Loucy (cell line): ENCODE results near the gene NFYA.

Source experiments
- H2AFZ ChIP-seq: fragments of 200-600 bp; sonication (generic); 2 replicates; pipeline ENCODE4 v1.6.0; 2016; ENCODE audit warnings: antibody characterized with exemption, mild to moderate bottlenecking, low read length, moderate library complexity
- H3F3A ChIP-seq: fragments of 200-600 bp; 2 replicates; pipeline ENCODE4 v1.6.0; 2016; ENCODE audit warnings: antibody characterized with exemption, low read depth, mild to moderate bottlenecking
- H3K27me3 ChIP-seq: fragments of 200-600 bp; sonication (generic); 2 replicates; pipeline ENCODE4 v1.6.1; 2014; ENCODE audit warnings: low read length, mild to moderate bottlenecking; ENCODE audit not compliant: insufficient read depth, poor library complexity, severe bottlenecking
- H3K36me3 ChIP-seq: fragments of 200-600 bp; sonication (generic); 2 replicates; pipeline ENCODE4 v1.6.1; 2016; ENCODE audit warnings: low read length; ENCODE audit not compliant: insufficient read depth
- H3K4me1 ChIP-seq: fragments of 200-600 bp; sonication (generic); 2 replicates; pipeline ENCODE4 v1.5.1; 2014; ENCODE audit warnings: low read length, mild to moderate bottlenecking; ENCODE audit not compliant: insufficient read depth, poor library complexity, severe bottlenecking
- H3K4me2 ChIP-seq: fragments of 200-600 bp; sonication (generic); 2 replicates; pipeline ENCODE4 v1.6.0; 2014; ENCODE audit warnings: antibody characterized with exemption, low read length, low read depth, mild to moderate bottlenecking; ENCODE audit not compliant: poor library complexity, severe bottlenecking
- H3K4me3 ChIP-seq: fragments of 200-600 bp; sonication (generic); 2 replicates; pipeline ENCODE4 v1.5.1; 2014; ENCODE audit warnings: low read length, mild to moderate bottlenecking, mixed read lengths; ENCODE audit not compliant: poor library complexity, severe bottlenecking
- H3K79me2 ChIP-seq: fragments of 200-600 bp; sonication (generic); 2 replicates; pipeline ENCODE4 v1.6.1; 2014; ENCODE audit warnings: low read length; ENCODE audit not compliant: insufficient read depth
- H3K9ac ChIP-seq: fragments of 200-600 bp; sonication (generic); 2 replicates; pipeline ENCODE4 v1.6.0; 2014; ENCODE audit warnings: mild to moderate bottlenecking, low read depth, low read length, moderate library complexity; ENCODE audit not compliant: poor library complexity, severe bottlenecking
- H3K9me2 ChIP-seq: fragments of 200-600 bp; sonication (generic); replicated peaks from 2 replicates; pipeline ENCODE4 v1.6.1; 2016; ENCODE audit warnings: low read depth, low read length, mixed read lengths
- H3K9me3 ChIP-seq: fragments of 200-600 bp; sonication (generic); 2 replicates; pipeline ENCODE4 v1.6.1; 2014; ENCODE audit warnings: mild to moderate bottlenecking, antibody characterized with exemption, low read length, low read depth; ENCODE audit not compliant: insufficient read depth
- H4K20me1 ChIP-seq: fragments of 200-600 bp; sonication (generic); 2 replicates; pipeline ENCODE4 v1.6.0; 2014; ENCODE audit warnings: antibody characterized with exemption, low read length, mild to moderate bottlenecking; ENCODE audit not compliant: insufficient read depth, poor library complexity, severe bottlenecking
- CTCF ChIP-seq: fragments of 200-600 bp; sonication (generic); conservative IDR thresholded peaks from 2 replicates; pipeline ENCODE4 v1.5.1; 2014; ENCODE audit warnings: mild to moderate bottlenecking, antibody characterized with exemption, low read length
- EZH2phosphoT487 ChIP-seq: fragments of 200-600 bp; IDR thresholded peaks from 2 replicates; pipeline ENCODE4 v1.6.1; 2018; ENCODE audit warnings: antibody characterized with exemption, mild to moderate bottlenecking, moderate library complexity, borderline replicate concordance

Gene NFYA

GRCh38 chr6:41085182-41085581 lies 12.4 kb downstream of the NFYA start:
- H3K9me2 ChIP-seq: no peaks in the 10 kb centered on the region
- H3F3A ChIP-seq: no peaks in the 10 kb centered on the region
- peaks cover 56% of the 10 kb centered on the region for H4K20me1 ChIP-seq
- H3K36me3 ChIP-seq: peaks cover 93% of the 10 kb centered on the region
- no peak overlapping the region for H3K4me2 ChIP-seq
- peaks cover 24% of the 10 kb centered on the region for H3K4me1 ChIP-seq
- no peak overlapping the region for H2AFZ ChIP-seq
- TF ChIP-seq CTCF: no peak
- no peak for TF ChIP-seq EZH2phosphoT487
- H3K9ac ChIP-seq: no peak overlapping the region
- no peaks in the 10 kb centered on the region for H3K27me3 ChIP-seq
- peaks cover 75% of the 10 kb centered on the region for H3K79me2 ChIP-seq
- no peak overlapping the region for H3K4me3 ChIP-seq
- no peaks in the 10 kb centered on the region for H3K9me3 ChIP-seq

GRCh38 chr6:41088451-41088850 lies 15.7 kb downstream of the NFYA start:
- no peaks in the 10 kb centered on the region for H3K27me3 ChIP-seq
- H3K4me3 ChIP-seq: no peak overlapping the region
- peaks cover 34% of the 10 kb centered on the region for H4K20me1 ChIP-seq
- H3K4me1 ChIP-seq: no peaks in the 10 kb centered on the region
- no peak overlapping the region for H3K9ac ChIP-seq
- peaks cover 42% of the 10 kb centered on the region for H3K79me2 ChIP-seq
- TF ChIP-seq EZH2phosphoT487 (no peak), CTCF (no peak)
- H2AFZ ChIP-seq: no peak overlapping the region
- H3K9me2 ChIP-seq: no peaks in the 10 kb centered on the region
- H3K9me3 ChIP-seq: no peaks in the 10 kb centered on the region
- H3F3A ChIP-seq: peaks cover 4% of the 10 kb centered on the region; the same call in 1 of the 2 replicates
- H3K36me3 ChIP-seq: peaks cover 94% of the 10 kb centered on the region
- H3K4me2 ChIP-seq: no peak overlapping the region

GRCh38 chr6:41090841-41091761 lies 18.3 kb downstream of the NFYA start:
- no peak overlapping the region for H3K4me2 ChIP-seq
- H2AFZ ChIP-seq: no peak overlapping the region
- no peak overlapping the region for H3K4me3 ChIP-seq
- no peak overlapping the region for H3K9ac ChIP-seq
- no peak for TF ChIP-seq CTCF
- TF ChIP-seq EZH2phosphoT487: no peak
- peaks cover 16% of the 10 kb centered on the region for H3K79me2 ChIP-seq
- H3K9me3 ChIP-seq: no peaks in the 10 kb centered on the region
- no peaks in the 10 kb centered on the region for H3K4me1 ChIP-seq
- peaks cover 18% of the 10 kb centered on the region for H4K20me1 ChIP-seq
- no peaks in the 10 kb centered on the region for H3K27me3 ChIP-seq
- H3F3A ChIP-seq: peaks cover 4% of the 10 kb centered on the region; the same call in 1 of the 2 replicates
- H3K9me2 ChIP-seq: no peaks in the 10 kb centered on the region
- H3K36me3 ChIP-seq: peaks cover 95% of the 10 kb centered on the region
